Activated CD4-positive, alpha-beta memory T cell treated with anti-CD3 and anti-CD28 coated beads, Interleukin-2, amount 10 ng/mL, durations not matched to agents 7 days and 5 days (primary cell): ENCODE data around the gene RASSF10. TPM values are rescaled to one million over a fixed set of nuclear protein-coding genes. Genes with fewer than 3 reads are reported as not detected.

Experiments
- CTCF ChIA-PET: fragments of 350-600 bp; sonication (Branson Sonifier 250); formaldehyde crosslinking; loops from one replicate; lab custom pipeline; 2021; ENCODE audit warnings: antibody characterized with exemption, inconsistent platforms; lab: Charles Lee
- POLR2A ChIA-PET: fragments of 350-600 bp; sonication (Branson Sonifier 250); formaldehyde crosslinking; loops from one replicate; lab custom pipeline; 2021; ENCODE audit warnings: antibody characterized with exemption; lab: Charles Lee
- DNase-seq: peaks from one replicate; pipeline ENCODE4 v3.0.0-alpha.2; 2020
- H3K27ac Mint-ChIP-seq: one replicate; pipeline ENCODE4 v1.8.0; 2021; ENCODE audit warnings: mild to moderate bottlenecking, mixed read lengths
- H3K27me3 Mint-ChIP-seq: one replicate; pipeline ENCODE4 v1.8.0; 2021; ENCODE audit warnings: mixed read lengths
- H3K36me3 Mint-ChIP-seq: one replicate; pipeline ENCODE4 v1.8.0; 2021; ENCODE audit warnings: low read depth, mixed read lengths
- H3K4me1 Mint-ChIP-seq: one replicate; pipeline ENCODE4 v1.8.0; 2021; ENCODE audit warnings: mixed read lengths
- H3K4me3 Mint-ChIP-seq: one replicate; pipeline ENCODE4 v1.8.0; 2021; ENCODE audit warnings: mild to moderate bottlenecking, mixed read lengths
- H3K9me3 Mint-ChIP-seq: one replicate; pipeline ENCODE4 v1.8.0; 2021; ENCODE audit warnings: mixed read lengths
- total RNA-seq, 2 experiments: library from RNA; stranded (reverse); gene quantifications; one replicate each; pipeline ENCODE4 v1.2.3, GENCODE V29; 2021

RASSF10 gene
- total RNA-seq, 2 experiments from 2014 or later = not detected

- POLR2A ChIA-PET = no interaction called here
- peaks cover 27% of the 10 kb centered on the region for H3K27me3 Mint-ChIP-seq
- H3K27ac Mint-ChIP-seq = no peak overlapping the region
- H3K36me3 Mint-ChIP-seq = no peaks in the 10 kb centered on the region
- no peaks in the 10 kb centered on the region for H3K4me1 Mint-ChIP-seq
- CTCF ChIA-PET = no interaction called here
- peaks cover 6% of the 10 kb centered on the region for H3K9me3 Mint-ChIP-seq
- DNase-seq = no peak
- H3K4me3 Mint-ChIP-seq = no peak overlapping the region
Observed at GRCh38 chr11:12999597-12999996, 9.5 kb upstream of the RASSF10 start.

- Mint-ChIP-seq H3K9me3 (peaks cover 6% of the 10 kb centered on the region), H3K4me1 (no peaks in the 10 kb centered on the region), H3K36me3 (no peaks in the 10 kb centered on the region), H3K27me3 (peaks cover 27% of the 10 kb centered on the region), H3K4me3 (no peak overlapping the region), H3K27ac (no peak overlapping the region)
- ChIA-PET CTCF (no interaction called here), POLR2A (no interaction called here)
- no peak for DNase-seq
Observed at GRCh38 chr11:13000116-13000515, 9.0 kb upstream of the RASSF10 start.

- Mint-ChIP-seq H3K4me3 (no peak overlapping the region), H3K27me3 (peaks cover 30% of the 10 kb centered on the region), H3K36me3 (no peaks in the 10 kb centered on the region), H3K4me1 (no peaks in the 10 kb centered on the region), H3K9me3 (peaks cover 5% of the 10 kb centered on the region), H3K27ac (no peak overlapping the region)
- POLR2A ChIA-PET = no interaction called here
- no peak for DNase-seq
- CTCF ChIA-PET = no interaction called here
Observed at GRCh38 chr11:13000721-13001120, 8.4 kb upstream of the RASSF10 start.

DNA sequence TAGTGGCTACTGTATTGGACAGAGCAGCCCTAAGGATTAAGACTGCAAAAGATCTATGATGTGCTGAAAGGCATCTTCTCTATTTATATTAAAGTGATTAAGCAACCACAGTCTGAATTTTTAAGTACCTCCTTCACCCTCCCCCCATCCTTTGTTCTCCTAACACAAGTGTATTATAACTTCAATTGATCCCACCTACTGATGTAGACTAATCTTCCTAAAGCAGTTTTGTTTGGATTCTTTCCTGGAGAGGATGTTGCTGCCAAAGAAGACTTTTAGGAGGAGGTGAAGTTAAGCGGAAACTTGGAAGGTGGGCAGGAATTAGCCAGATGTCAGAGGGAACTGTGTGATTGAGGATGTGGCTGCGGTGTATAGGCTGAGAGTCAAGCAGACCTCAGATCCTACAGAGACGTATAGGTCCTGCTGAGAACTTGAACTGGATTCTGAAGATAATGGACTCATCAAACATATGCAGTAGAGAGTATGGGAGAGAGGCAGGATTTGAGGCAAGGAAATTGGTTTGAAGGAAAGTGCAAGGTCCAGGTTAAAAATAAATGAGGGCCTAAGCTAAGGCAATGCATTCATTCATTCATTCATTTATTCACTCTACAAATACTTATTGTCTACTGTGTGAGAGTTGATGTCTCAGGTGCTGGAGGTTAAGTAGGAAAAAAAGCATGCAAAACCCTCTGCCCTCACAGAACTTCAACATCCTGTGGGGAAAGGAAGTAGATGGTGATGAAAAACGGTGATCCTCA, 5.2 kb upstream of the RASSF10 start:
- H3K27ac Mint-ChIP-seq = no peak overlapping the region
- peaks cover 3% of the 10 kb centered on the region for H3K4me1 Mint-ChIP-seq
- H3K9me3 Mint-ChIP-seq = no peaks in the 10 kb centered on the region
- H3K27me3 Mint-ChIP-seq = peaks cover 54% of the 10 kb centered on the region
- H3K36me3 Mint-ChIP-seq = no peaks in the 10 kb centered on the region
- POLR2A ChIA-PET = no interaction called here
- no peak for DNase-seq
- H3K4me3 Mint-ChIP-seq = no peak overlapping the region
- CTCF ChIA-PET = no interaction called here

DNA sequence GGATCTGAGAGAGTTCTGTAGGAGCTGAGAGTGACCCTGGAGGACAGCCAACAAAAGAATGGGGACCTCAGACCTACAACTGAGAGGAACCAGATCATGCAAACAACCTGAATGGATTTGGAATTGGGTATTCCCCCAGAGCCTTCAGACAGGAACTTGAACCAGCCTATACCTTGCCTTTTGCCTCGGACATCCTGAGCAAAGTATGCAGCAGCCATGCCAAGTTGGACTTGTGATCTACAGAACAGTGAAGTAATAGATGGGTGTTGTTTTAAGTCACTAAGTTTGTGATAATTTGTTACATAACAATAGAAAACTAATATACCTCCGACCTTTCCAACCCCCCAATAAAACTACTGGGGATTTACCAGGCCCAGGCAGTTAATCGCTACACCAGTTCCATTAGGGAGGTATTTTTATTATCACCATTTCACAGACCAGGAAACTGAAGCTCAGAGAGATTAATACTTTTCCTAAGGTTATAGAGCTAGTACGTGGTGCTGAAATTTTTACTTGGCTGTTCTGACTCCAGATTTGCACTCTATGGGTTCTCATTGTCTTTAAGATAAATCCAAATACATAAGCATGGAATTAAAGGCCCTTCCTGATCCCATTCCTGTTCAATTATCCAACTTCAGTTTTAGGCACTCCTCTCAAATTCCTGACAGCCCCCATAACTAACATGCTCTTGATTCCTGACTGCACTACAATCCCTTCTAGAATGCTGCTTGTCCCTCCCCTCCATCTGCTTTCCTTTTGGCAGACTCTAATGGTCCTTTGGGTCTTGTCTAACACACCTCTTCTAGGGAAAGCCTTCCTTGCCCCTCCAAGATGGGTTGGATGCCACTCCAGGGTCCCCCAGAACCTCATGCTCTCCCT, 1.7 kb upstream of the RASSF10 start:
- no peak overlapping the region for H3K4me3 Mint-ChIP-seq
- H3K36me3 Mint-ChIP-seq = no peaks in the 10 kb centered on the region
- H3K27ac Mint-ChIP-seq = no peak overlapping the region
- H3K4me1 Mint-ChIP-seq = peaks cover 3% of the 10 kb centered on the region
- no peak for DNase-seq
- no peaks in the 10 kb centered on the region for H3K9me3 Mint-ChIP-seq
- CTCF ChIA-PET = no interaction called here
- POLR2A ChIA-PET = no interaction called here
- peaks cover 67% of the 10 kb centered on the region for H3K27me3 Mint-ChIP-seq

DNA sequence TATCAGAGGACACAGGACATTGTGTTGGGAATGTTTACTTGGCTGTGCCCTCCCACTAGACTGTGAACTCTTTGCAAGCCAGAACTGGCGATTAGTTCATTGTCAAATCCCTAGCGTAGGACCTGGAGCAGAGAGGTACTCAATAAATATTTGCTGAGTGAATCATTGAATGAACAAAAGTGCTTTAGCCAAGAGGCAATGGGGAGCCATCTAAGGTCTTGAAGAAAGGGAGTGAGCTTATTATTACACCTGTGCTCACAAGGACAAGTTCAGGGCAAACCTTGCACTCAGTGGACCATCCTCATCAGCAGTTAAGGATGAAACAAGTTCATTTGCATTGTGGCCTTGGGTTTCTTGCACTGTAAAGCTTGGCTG, 1.1 kb upstream of the RASSF10 start:
- no peaks in the 10 kb centered on the region for H3K9me3 Mint-ChIP-seq
- H3K27me3 Mint-ChIP-seq = peaks cover 67% of the 10 kb centered on the region
- ChIA-PET POLR2A (no interaction called here), CTCF (no interaction called here)
- H3K4me1 Mint-ChIP-seq = peaks cover 3% of the 10 kb centered on the region
- H3K27ac Mint-ChIP-seq = no peak overlapping the region
- H3K4me3 Mint-ChIP-seq = no peak overlapping the region
- no peaks in the 10 kb centered on the region for H3K36me3 Mint-ChIP-seq
- no peak for DNase-seq

GRCh38 chr11:13009476-13009920, 382 bp downstream of the RASSF10 start:
- no peak for DNase-seq
- Mint-ChIP-seq H3K36me3 (no peaks in the 10 kb centered on the region), H3K27me3 (peaks cover 74% of the 10 kb centered on the region), H3K4me3 (no peak overlapping the region), H3K9me3 (no peaks in the 10 kb centered on the region), H3K27ac (no peak overlapping the region), H3K4me1 (peaks cover 3% of the 10 kb centered on the region)
- CTCF ChIA-PET = no interaction called here
- POLR2A ChIA-PET = no interaction called here

GRCh38 chr11:13009921-13010748, 1.0 kb downstream of the RASSF10 start:
- DNase-seq = no peak
- Mint-ChIP-seq H3K36me3 (no peaks in the 10 kb centered on the region), H3K27me3 (peaks cover 76% of the 10 kb centered on the region)

DNA sequence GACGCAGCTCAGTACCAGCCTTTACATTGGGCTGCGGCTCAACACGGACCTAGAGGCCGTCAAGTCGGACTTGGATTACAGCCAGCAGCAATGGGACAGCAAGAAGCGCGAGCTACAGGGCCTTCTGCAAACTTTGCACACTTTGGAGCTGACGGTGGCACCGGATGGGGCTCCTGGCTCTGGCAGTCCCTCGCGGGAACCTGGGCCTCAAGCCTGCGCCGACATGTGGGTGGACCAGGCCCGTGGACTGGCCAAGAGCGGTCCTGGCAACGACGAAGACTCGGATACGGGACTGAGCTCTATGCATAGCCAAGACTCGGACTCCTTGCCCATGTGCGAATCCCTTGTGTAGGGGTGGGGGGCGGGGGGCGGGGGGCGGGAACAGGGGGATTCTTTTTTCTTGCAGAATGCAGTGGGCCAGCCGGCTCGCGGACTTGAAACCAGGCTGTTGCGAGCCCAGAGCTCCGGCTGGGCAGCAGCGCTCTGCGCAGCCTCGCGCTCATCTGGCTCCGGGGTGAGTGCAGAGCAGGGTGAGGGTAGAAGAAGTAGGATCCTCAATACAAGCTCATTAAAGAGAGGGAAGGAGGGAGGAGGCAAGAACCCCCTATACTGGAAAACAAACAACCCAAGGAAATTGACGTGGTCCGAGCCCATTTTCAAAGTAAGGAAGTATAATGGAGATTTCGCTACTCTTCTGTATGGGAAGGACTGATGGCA, 1.8 kb downstream of the RASSF10 start:
- Mint-ChIP-seq H3K27ac (no peak overlapping the region), H3K36me3 (no peaks in the 10 kb centered on the region)
- CTCF ChIA-PET = no interaction called here

More at GRCh38 chr11:13009921-13010748, 1.0 kb downstream of the RASSF10 start:
- H3K27ac Mint-ChIP-seq = no peak overlapping the region
- no peaks in the 10 kb centered on the region for H3K9me3 Mint-ChIP-seq
- CTCF ChIA-PET = no interaction called here
- H3K4me3 Mint-ChIP-seq = no peak overlapping the region
- POLR2A ChIA-PET = no interaction called here
- peaks cover 3% of the 10 kb centered on the region for H3K4me1 Mint-ChIP-seq

GRCh38 chr11:13011466-13012055, 2.4 kb downstream of the RASSF10 start:
- H3K4me3 Mint-ChIP-seq = no peak overlapping the region
- DNase-seq = no peak
- H3K4me1 Mint-ChIP-seq = peaks cover 3% of the 10 kb centered on the region
- H3K27me3 Mint-ChIP-seq = peaks cover 77% of the 10 kb centered on the region
- POLR2A ChIA-PET = no interaction called here
- no peaks in the 10 kb centered on the region for H3K36me3 Mint-ChIP-seq
- no peak overlapping the region for H3K27ac Mint-ChIP-seq
- H3K9me3 Mint-ChIP-seq = no peaks in the 10 kb centered on the region
- CTCF ChIA-PET = no interaction called here

More for the DNA sequence above, 1.8 kb downstream of the RASSF10 start:
- Mint-ChIP-seq H3K4me3 (no peak overlapping the region), H3K27me3 (peaks cover 75% of the 10 kb centered on the region), H3K4me1 (peaks cover 3% of the 10 kb centered on the region), H3K9me3 (no peaks in the 10 kb centered on the region)
- DNase-seq = no peak
- POLR2A ChIA-PET = no interaction called here

DNA sequence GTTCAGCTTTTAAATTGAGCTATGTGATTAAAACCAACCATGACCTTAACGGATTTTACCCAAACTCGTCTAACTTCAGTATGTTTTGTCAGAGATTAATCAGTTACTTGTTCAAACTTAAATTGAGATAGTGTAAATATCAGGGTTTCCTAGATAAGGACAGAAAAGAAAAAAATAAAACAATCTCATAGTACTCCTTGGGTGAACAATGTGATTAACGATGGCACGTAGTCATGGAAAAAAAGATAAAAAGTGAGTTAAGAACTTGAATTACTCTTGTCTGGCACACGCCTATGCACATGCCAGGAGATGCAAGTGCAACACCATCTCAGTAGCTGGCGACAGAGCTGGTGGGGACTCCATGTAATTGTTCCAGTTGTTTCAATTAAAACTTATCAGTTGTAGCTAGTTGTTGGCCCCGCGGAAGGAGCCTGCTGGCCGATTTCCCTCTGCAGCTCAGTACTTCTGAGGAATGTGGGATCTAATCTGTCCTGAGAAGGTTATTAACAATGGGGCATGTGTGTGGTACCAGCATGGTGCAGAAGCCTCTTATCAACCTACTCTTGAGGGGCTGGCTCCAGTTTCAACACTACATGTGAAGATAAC, 3.0 kb downstream of the RASSF10 start:
- DNase-seq = no peak
- no peaks in the 10 kb centered on the region for H3K36me3 Mint-ChIP-seq
- no peaks in the 10 kb centered on the region for H3K9me3 Mint-ChIP-seq
- peaks cover 3% of the 10 kb centered on the region for H3K4me1 Mint-ChIP-seq
- H3K27ac Mint-ChIP-seq = no peak overlapping the region
- H3K27me3 Mint-ChIP-seq = peaks cover 71% of the 10 kb centered on the region
- no peak overlapping the region for H3K4me3 Mint-ChIP-seq
- POLR2A ChIA-PET = no interaction called here
- CTCF ChIA-PET = no interaction called here

DNA sequence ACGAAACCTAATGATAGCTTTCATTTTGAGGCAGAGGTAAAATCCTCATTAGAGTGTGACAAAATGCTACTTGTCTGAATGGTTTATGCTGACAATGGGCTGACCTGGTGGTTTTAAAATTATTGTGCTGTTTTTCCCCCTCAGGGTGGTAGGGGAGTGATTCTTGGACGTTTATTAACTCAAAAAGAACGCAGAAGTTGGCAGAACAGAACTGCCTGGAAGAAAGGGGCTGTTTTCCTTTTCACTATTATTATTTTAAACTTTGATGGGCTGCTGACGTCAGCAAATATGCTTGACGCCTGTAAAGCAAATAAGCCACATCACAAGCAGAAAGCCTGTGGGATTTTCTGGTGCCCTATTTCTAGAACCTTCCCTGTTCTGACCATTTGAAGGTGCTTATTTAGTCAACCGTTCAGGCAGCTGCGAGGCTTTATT, 4.0 kb downstream of the RASSF10 start:
- Mint-ChIP-seq H3K27ac (no peak overlapping the region), H3K4me1 (peaks cover 3% of the 10 kb centered on the region), H3K4me3 (no peak overlapping the region), H3K9me3 (no peaks in the 10 kb centered on the region), H3K36me3 (no peaks in the 10 kb centered on the region), H3K27me3 (peaks cover 63% of the 10 kb centered on the region)
- ChIA-PET POLR2A (no interaction called here), CTCF (no interaction called here)
- DNase-seq = no peak
